Stomach (tissue), 9 donors: ENCODE measurements around the gene KRTAP22-2. TPM values are rescaled to one million over a fixed set of nuclear protein-coding genes. Genes with fewer than 3 reads are reported as not detected.

Experiments
- DNase-seq, 2 donors: peaks; one replicate each; pipeline versions ENCODE4 v3.0.0 to v3.0.0-alpha.2; 2013 to 2019
- H3K27ac ChIP-seq, 5 donors: fragments of 200-600 bp in 4 of 5; sonication (generic) in 4 of 5; one replicate each; pipeline ENCODE4 v1.5.1; 2013 to 2019; ENCODE audit warnings: mild to moderate bottlenecking in 1 of 5, moderate library complexity in 1 of 5
- H3K27me3 ChIP-seq, 3 donors: fragments of 200-600 bp; sonication (generic); one replicate each; pipeline ENCODE4 v1.5.1; 2017 to 2019; ENCODE audit warnings: mixed run types in 1 of 3
- H3K36me3 ChIP-seq, 4 donors: fragments of 200-600 bp; sonication (generic); 1 replicate in 3 of 4; 2 replicates in 1 of 4; pipeline ENCODE4 v1.5.1; 2016 to 2019
- H3K4me1 ChIP-seq, 4 donors: fragments of 200-600 bp; sonication (generic); one replicate each; pipeline ENCODE4 v1.5.1; 2016 to 2019
- H3K4me3 ChIP-seq, 4 donors: fragments of 200-600 bp; sonication (generic) in 3 of 4; one replicate each; pipeline ENCODE4 v1.5.1; 2016 to 2019; ENCODE audit warnings: mild to moderate bottlenecking in 1 of 4
- H3K9me3 ChIP-seq, 4 donors: fragments of 200-600 bp; sonication (generic); one replicate each; pipeline ENCODE4 v1.5.1; 2016 to 2019
- CTCF ChIP-seq, 7 experiments: fragments of 450-650 bp in 4 of 7; fragments of 200-600 bp in 3 of 7; sonication (generic) in 3 of 7; IDR thresholded peaks; one replicate each; pipeline ENCODE4 v1.5.1; 2016 to 2019; ENCODE audit warnings: antibody characterized with exemption in 7 of 7, control low read depth in 2 of 7, mild to moderate bottlenecking in 1 of 7
- EP300 ChIP-seq: sonication (generic); formaldehyde crosslinking; IDR thresholded peaks from one replicate; pipeline ENCODE4 v1.6.1; 2017; ENCODE audit warnings: antibody characterized with exemption
- POLR2A ChIP-seq, 4 donors: fragments of 450-650 bp; IDR thresholded peaks; one replicate each; pipeline ENCODE4 v1.6.1; 2016; ENCODE audit warnings: antibody characterized with exemption in 4 of 4, control low read depth in 2 of 4, mild to moderate bottlenecking in 1 of 4, moderate library complexity in 1 of 4
- POLR2AphosphoS5 ChIP-seq, 3 donors: sonication (generic); formaldehyde crosslinking; IDR thresholded peaks; one replicate each; pipeline ENCODE4 v1.6.1; 2016; ENCODE audit warnings: antibody characterized with exemption in 3 of 3
- WGBS, 5 donors: extraction: QIAGEN DNeasy Blood & Tissue Kit in 3 of 5; methylation state at CpG; one replicate each; pipeline versions ENCODE4 v1.1.5 to v1.1.7; 2013 to 2018; 5-methylcytosine and 5-hydroxymethylcytosine counted together
- intact Hi-C: fragments of 100-400 bp; cut with DNase I; formaldehyde crosslinking; loops from one replicate; pipeline ENCODE4 v1.15.1; 2023; ENCODE audit warnings: low total_unique reads
- polyA plus RNA-seq, 3 donors: library from polyadenylated mRNA; stranded (reverse); fragments of 200-250 nt; gene quantifications; one replicate each; pipeline ENCODE4 v1.2.3, GENCODE V29; 2013
- total RNA-seq, 5 donors: library from RNA; depleted of rRNA; stranded (reverse); fragments of >200 nt; gene quantifications; one replicate each; pipeline versions ENCODE4 v1.1.0 to v1.2.3, GENCODE V29; 2014 to 2016
- donor health status: healthy with polysubstance abuse.
- donor health status: Bipolar disorder and iron deficiency.
- donor health status: healthy.

KRTAP22-2 gene
- total and polyA plus RNA-seq, 8 donors: not detected

- no peak overlapping the region for H3K4me3 ChIP-seq
- H3K4me1 ChIP-seq: no peaks in the 10 kb centered on the region
- no peak overlapping the region for H3K27ac ChIP-seq
- peaks cover 0 to 19% (median 0%) of the 10 kb centered on the region in 4 donors for H3K9me3 ChIP-seq
- intact Hi-C loops: no loop called here
- H3K36me3 ChIP-seq: no peaks in the 10 kb centered on the region
- 68 to 96% (median 88%) methylated on average over 2 of the region's 2 CpGs for WGBS, 5 donors
- no peak for DNase-seq
- no peak for TF ChIP-seq CTCF (IDR thresholded peaks at IDR 0.05)
- TF ChIP-seq EP300: no peak
- no peak for TF ChIP-seq POLR2A (IDR thresholded peaks at IDR 0.05)
- TF ChIP-seq POLR2AphosphoS5 (IDR thresholded peaks at IDR 0.05): no peak
- H3K27me3 ChIP-seq: no peaks in the 10 kb centered on the region
Observed at GRCh38 chr21:30605968-30606367, 15.8 kb upstream of the KRTAP22-2 start.

- no peak for DNase-seq
- intact Hi-C loops: no loop called here
- no peak for TF ChIP-seq POLR2AphosphoS5 (IDR thresholded peaks at IDR 0.05)
- no peak for TF ChIP-seq POLR2A (IDR thresholded peaks at IDR 0.05)
- no peak for TF ChIP-seq EP300
- TF ChIP-seq CTCF (IDR thresholded peaks at IDR 0.05): no peak
- H3K4me3 ChIP-seq: no peak within 1 kb of the TSS
- no peaks in the 10 kb centered on the region for H3K4me1 ChIP-seq
- H3K9me3 ChIP-seq: peaks cover 0 to 24% (median 0%) of the 10 kb centered on the region in 4 donors
- 32 to 89% (median 44%) methylated on average over 1 of the region's 1 CpG for WGBS, 5 donors
- H3K27ac ChIP-seq: no peak within 1 kb of the TSS
- no peaks in the 10 kb centered on the region for H3K27me3 ChIP-seq
- no peaks in the 10 kb centered on the region for H3K36me3 ChIP-seq
Observed at GRCh38 chr21:30600787-30601186, 10.6 kb upstream of the KRTAP22-2 start, which contains the start of gene KRTAP22-1. TSS of gene KRTAP22-1 (plus strand) at chr21:30601087.

GRCh38 chr21:30598802-30599201, 8.6 kb upstream of the KRTAP22-2 start, which contains the start of gene KRTAP6-2:
TSS of gene KRTAP6-2 (minus strand) at chr21:30598902. CDS start at chr21:30598874, 28 bp downstream.
- H3K4me3 ChIP-seq: no peak within 1 kb of the TSS
- no peaks in the 10 kb centered on the region for H3K4me1 ChIP-seq
- 93 to 98% (median 96%) methylated on average over 3 to 6 of the region's 6 CpGs for WGBS, 5 donors
- no peaks in the 10 kb centered on the region for H3K27me3 ChIP-seq
- H3K27ac ChIP-seq: no peak within 1 kb of the TSS
- DNase-seq: no peak
- peaks cover 0 to 17% (median 0%) of the 10 kb centered on the region in 4 donors for H3K9me3 ChIP-seq
- H3K36me3 ChIP-seq: no peaks in the 10 kb centered on the region
- intact Hi-C loops: no loop called here
- TF ChIP-seq POLR2AphosphoS5 (IDR thresholded peaks at IDR 0.05): no peak
- no peak for TF ChIP-seq POLR2A (IDR thresholded peaks at IDR 0.05)
- TF ChIP-seq CTCF (IDR thresholded peaks at IDR 0.05): no peak
- TF ChIP-seq EP300: no peak

GRCh38 chr21:30592140-30592539, 1.9 kb upstream of the KRTAP22-2 start, which contains the start of gene KRTAP6-3:
TSS of gene KRTAP6-3 (plus strand) at chr21:30592440. CDS start at chr21:30592446, 6 bp downstream.
- no peak for DNase-seq
- Histone ChIP-seq H3K4me3 (no peak within 1 kb of the TSS), H3K27ac (no peak within 1 kb of the TSS), H3K27me3 (no peaks in the 10 kb centered on the region), H3K9me3 (no peaks in the 10 kb centered on the region), H3K36me3 (no peaks in the 10 kb centered on the region), H3K4me1 (no peaks in the 10 kb centered on the region)
- intact Hi-C loops: no loop called here
- TF ChIP-seq POLR2AphosphoS5 (IDR thresholded peaks at IDR 0.05) (no peak), POLR2A (IDR thresholded peaks at IDR 0.05) (no peak), EP300 (no peak), CTCF (IDR thresholded peaks at IDR 0.05) (no peak)
- WGBS, 5 donors: 88 to 94% (median 93%) methylated on average over 4 of the region's 4 CpGs
